Measurements from ENCODE around the gene FSTL4.

The FSTL4 gene

GRCh38 chr5:133325864-133326263, 286.5 kb downstream of the FSTL4 start:
- no peak for TF ChIP-seq CTCF (IDR thresholded peaks at IDR 0.05)
- no peak for TF ChIP-seq ZFX (IDR thresholded peaks at IDR 0.05; ENCODE audit: borderline replicate concordance)
- H3K27ac ChIP-seq: no peak overlapping the region

GRCh38 chr5:133324926-133325325, 287.4 kb downstream of the FSTL4 start:
- no peak overlapping the region for H3K27ac ChIP-seq
- TF ChIP-seq CTCF (IDR thresholded peaks at IDR 0.05) (no peak), ZFX (IDR thresholded peaks at IDR 0.05; ENCODE audit: borderline replicate concordance) (no peak)

GRCh38 chr5:133323494-133324457, 288.6 kb downstream of the FSTL4 start:
- TF ChIP-seq CTCF (IDR thresholded peaks at IDR 0.05) (no peak), ZFX (IDR thresholded peaks at IDR 0.05; ENCODE audit: borderline replicate concordance) (no peak)

GRCh38 chr5:133322743-133323142, 289.6 kb downstream of the FSTL4 start:
- TF ChIP-seq CTCF (IDR thresholded peaks at IDR 0.05) (no peak), ZFX (IDR thresholded peaks at IDR 0.05; ENCODE audit: borderline replicate concordance) (no peak)
- H3K27ac ChIP-seq: no peak overlapping the region

More at GRCh38 chr5:133323494-133324457, 288.6 kb downstream of the FSTL4 start:
- H3K27ac ChIP-seq: no peak overlapping the region

GRCh38 chr5:133321833-133322420, 290.4 kb downstream of the FSTL4 start:
- no peak overlapping the region for H3K27ac ChIP-seq
- TF ChIP-seq ZFX (IDR thresholded peaks at IDR 0.05; ENCODE audit: borderline replicate concordance): no peak
- no peak for TF ChIP-seq CTCF (IDR thresholded peaks at IDR 0.05)

GRCh38 chr5:133321286-133321832, 291.0 kb downstream of the FSTL4 start:
- no peak overlapping the region for H3K27ac ChIP-seq
- TF ChIP-seq CTCF (IDR thresholded peaks at IDR 0.05): no peak
- no peak for TF ChIP-seq ZFX (IDR thresholded peaks at IDR 0.05; ENCODE audit: borderline replicate concordance)
